ENCODE results near the gene RBM39. TPM values are rescaled to one million over a fixed set of nuclear protein-coding genes. Genes with fewer than 3 reads are reported as not detected.

The RBM39 gene
- total and polyA plus RNA-seq, 10 of the 15 experiments (the other 5 are each of a cell fraction or from before 2014, with no cell fraction given), result 135 to 280 (median 217) TPM

- no peak overlapping the region for H3K4me2 ChIP-seq (ENCODE audit: control insufficient read depth, insufficient read depth)
- BruUV-seq (replicated peaks), result no TSS peak
- in situ Hi-C loops (cut with MboI), result no loop called here
- no peak overlapping the region for H3K27ac ChIP-seq (ENCODE audit: control insufficient read depth, insufficient read depth)
- SMC1A ChIA-PET (ENCODE audit: uncharacterized antibody, unreplicated experiment), result interaction anchor here (1.7 kb wide), 1 partner anchor 9 kb away, joined by 3 read pairs; no protein-coding TSS in a partner anchor
- no peaks in the 10 kb centered on the region for H3K27me3 ChIP-seq (replicated peaks in 1 of 2; ENCODE audit: control insufficient read depth in 2 of 2, insufficient read depth in 2 of 2, low read length in 1 of 2)
- POLR2A ChIA-PET, result interaction anchor here (0.8 to 1.8 kb wide), 2 partner anchors 10 to 102 kb away, joined by 3 to 6 read pairs; no protein-coding TSS in a partner anchor
- WGBS (ENCODE audit: insufficient coverage, insufficient replicate concordance, low lambda C conversion rate, missing lambda C conversion rate), result 98% methylated on average over 3 of the region's 3 CpGs
- no peak for DNase-seq (ENCODE audit: low read depth, low spot score)
- FAIRE-seq, result no peak
- H3K36me3 ChIP-seq (ENCODE audit: control insufficient read depth in 2 of 2, insufficient read depth in 2 of 2, low read length in 1 of 2), result peaks cover 27 to 51% of the 10 kb centered on the region in 2 experiments
- no peaks in the 10 kb centered on the region for H3K9me3 ChIP-seq (replicated peaks; ENCODE audit: control insufficient read depth, insufficient read depth, low read length)
- intact Hi-C loops (cut with micrococcal nuclease; ENCODE audit: unreplicated experiment), result no loop called here
- CTCF ChIA-PET, result interaction anchor here (0.5 kb wide), 1 partner anchor 195 kb away, joined by 5 read pairs; no protein-coding TSS in a partner anchor
- no peak for ATAC-seq
- RAD21 ChIA-PET (ENCODE audit: unreplicated experiment), result interaction anchor here (0.7 kb wide), 2 partner anchors 47 to 434 kb away, joined by 3 to 5 read pairs; no protein-coding TSS in a partner anchor
- H3K79me2 ChIP-seq (ENCODE audit: control insufficient read depth, insufficient read depth, low read length), result peaks cover 38% of the 10 kb centered on the region
- peaks cover 12% of the 10 kb centered on the region for H4K20me1 ChIP-seq (ENCODE audit: control insufficient read depth, insufficient read depth)
- H3K4me3 ChIP-seq, result no peak overlapping the region
- TF ChIP-seq SUZ12 (IDR thresholded peaks at IDR 0.05; ENCODE audit: unreplicated experiment), result no peak
- peak; percentile 22; the same call in 1 of the 2 replicates for TF ChIP-seq POLR2A (IDR thresholded peaks at IDR 0.05; ENCODE audit: low read depth, low read length)
- no peak for TF ChIP-seq CBX3 (IDR thresholded peaks at IDR 0.05; ENCODE audit: borderline replicate concordance, low read depth)
- H3K9ac ChIP-seq (ENCODE audit: control insufficient read depth, insufficient read depth, low read length), result no peak overlapping the region
- no peaks in the 10 kb centered on the region; the same call in 1 of the 2 replicates for H3K4me1 ChIP-seq (ENCODE audit: control insufficient read depth, insufficient read depth, low read length)
- no peak overlapping the region for H2AFZ ChIP-seq (ENCODE audit: control insufficient read depth, low read depth, low read length)
Measured at GRCh38 chr20:35721621-35722020, 20.4 kb downstream of the RBM39 start.

- BruUV-seq (replicated peaks), result TSS peak; percentile 15
- H3K27ac ChIP-seq (ENCODE audit: control insufficient read depth, insufficient read depth), result no peak overlapping the region
Measured at GRCh38 chr20:35721219-35721618, 20.8 kb downstream of the RBM39 start.

More at GRCh38 chr20:35721219-35721618, 20.8 kb downstream of the RBM39 start:
- no peak overlapping the region for H3K9ac ChIP-seq (ENCODE audit: control insufficient read depth, insufficient read depth, low read length)
- 100% methylated on average over 3 of the region's 3 CpGs for WGBS (ENCODE audit: insufficient coverage, insufficient replicate concordance, low lambda C conversion rate, missing lambda C conversion rate)
- H3K36me3 ChIP-seq (ENCODE audit: control insufficient read depth in 2 of 2, insufficient read depth in 2 of 2, low read length in 1 of 2), result peaks cover 29 to 52% of the 10 kb centered on the region in 2 experiments
- H3K9me3 ChIP-seq (replicated peaks; ENCODE audit: control insufficient read depth, insufficient read depth, low read length), result no peaks in the 10 kb centered on the region
- no peak overlapping the region for H3K4me2 ChIP-seq (ENCODE audit: control insufficient read depth, insufficient read depth)
- ATAC-seq, result no peak
- no peak for FAIRE-seq
- intact Hi-C loops (cut with micrococcal nuclease; ENCODE audit: unreplicated experiment), result no loop called here
- no peak overlapping the region for H3K4me3 ChIP-seq
- peaks cover 11% of the 10 kb centered on the region for H4K20me1 ChIP-seq (ENCODE audit: control insufficient read depth, insufficient read depth)
- ChIA-PET CTCF (interaction anchor here (0.5 kb wide), 1 partner anchor 195 kb away, joined by 5 read pairs; no protein-coding TSS in a partner anchor), POLR2A (interaction anchor here (1.8 kb wide), 1 partner anchor 102 kb away, joined by 6 read pairs; no protein-coding TSS in a partner anchor), SMC1A (ENCODE audit: uncharacterized antibody, unreplicated experiment) (interaction anchor here (1.7 to 1.9 kb wide), 2 partner anchors 9 to 22 kb away, joined by 3 to 5 read pairs; no protein-coding TSS in a partner anchor), RAD21 (ENCODE audit: unreplicated experiment) (no interaction called here)
- DNase-seq (ENCODE audit: low read depth, low spot score), result no peak
- no peaks in the 10 kb centered on the region for H3K27me3 ChIP-seq (replicated peaks in 1 of 2; ENCODE audit: control insufficient read depth in 2 of 2, insufficient read depth in 2 of 2, low read length in 1 of 2)
- no peak overlapping the region for H2AFZ ChIP-seq (ENCODE audit: control insufficient read depth, low read depth, low read length)
- peaks cover 40% of the 10 kb centered on the region for H3K79me2 ChIP-seq (ENCODE audit: control insufficient read depth, insufficient read depth, low read length)
- no peak for TF ChIP-seq JUNB (IDR thresholded peaks at IDR 0.05)
- no peak for TF ChIP-seq NFIC (IDR thresholded peaks at IDR 0.05; ENCODE audit: low read depth, low read length)
- TF ChIP-seq HDAC2 (IDR thresholded peaks at IDR 0.05), result no peak
- no peak for TF ChIP-seq MAX (IDR thresholded peaks at IDR 0.05; ENCODE audit: low read depth, low read length)
- no peak for TF ChIP-seq HSF1 (IDR thresholded peaks at IDR 0.05; ENCODE audit: low read depth, low read length)
- TF ChIP-seq POLR2AphosphoS2 (IDR thresholded peaks at IDR 0.05; ENCODE audit: low read depth, low read length), result no peak
- no peak for TF ChIP-seq IKZF2 (IDR thresholded peaks at IDR 0.05)
- no peak for TF ChIP-seq PBX3 (IDR thresholded peaks at IDR 0.05; ENCODE audit: insufficient replicate concordance, low read depth, low read length)
- TF ChIP-seq CTCF (IDR thresholded peaks at IDR 0.05 in 2 of 3, conservative IDR thresholded peaks at IDR 0.05 in 1 of 3; ENCODE audit: control insufficient read depth in 2 of 3, extremely low read depth in 1 of 3, insufficient read depth in 1 of 3, low read depth in 3 of 3, low read length in 3 of 3), result no peak
- no peaks in the 10 kb centered on the region; the same call in 1 of the 2 replicates for H3K4me1 ChIP-seq (ENCODE audit: control insufficient read depth, insufficient read depth, low read length)
- in situ Hi-C loops (cut with MboI), result no loop called here

Measured in GM12878 (cell line).